Endothelial cell of hepatic sinusoid (primary cell): ENCODE results near the gene HES4.

Experiments used
- in situ Hi-C: cut with HindIII; loops from 2 replicates; pipeline ENCODE4 v1.10.0; 2017; ENCODE audit warnings: low sequenced_read_pairs

Gene HES4

GRCh38 chr1:953524-954320, 46.2 kb downstream of the HES4 start:
- in situ Hi-C loops, result no loop called here

- in situ Hi-C loops, result no loop called here
These were observed 47.3 kb downstream of the HES4 start for GRCh38 chr1:952603-953002.

- in situ Hi-C loops, result no loop called here
These were observed 47.7 kb downstream of the HES4 start for GRCh38 chr1:952201-952600.

GRCh38 chr1:951364-951763, 48.5 kb downstream of the HES4 start:
- in situ Hi-C loops, result no loop called here

- in situ Hi-C loops, result no loop called here
These were observed 49.0 kb downstream of the HES4 start for GRCh38 chr1:950881-951280.

GRCh38 chr1:950268-950667, 49.6 kb downstream of the HES4 start:
- in situ Hi-C loops, result no loop called here
